PC-9 (cell line): ENCODE measurements around the gene OXSR1. TPM values are rescaled to one million over a fixed set of nuclear protein-coding genes. Genes with fewer than 3 reads are reported as not detected.
"Not testable (repeated sequence)": the region's sequence is repeated elsewhere in the genome, so short reads cannot be mapped to it uniquely, and the experiment has no call there.

ENCODE experiments used
- BruUV-seq: library from RNA; stranded (reverse); fragments of 400-500 nt; replicated peaks from 2 replicates; lab custom pipeline; 2021; lab: Mats Ljungman, UMichigan
- CTCF ChIA-PET: fragments of 300-600 bp; sonication (Branson Sonifier 250); formaldehyde crosslinking; loops from one replicate; lab custom pipeline; 2022; ENCODE audit warnings: antibody characterized with exemption; lab: Charles Lee
- POLR2A ChIA-PET: fragments of 300-600 bp; sonication (Branson Sonifier 250); formaldehyde crosslinking; loops from one replicate; lab custom pipeline; 2022; ENCODE audit warnings: antibody characterized with exemption; ENCODE audit not compliant: unreplicated experiment; lab: Charles Lee
- DNase-seq, 2 experiments: peaks; one replicate each; pipeline versions ENCODE4 v3.0.0 to v3.0.0-alpha.2; 2015 to 2022; ENCODE audit warnings: mixed read lengths in 1 of 2
- H2AFZ ChIP-seq: fragments of 200-600 bp; sonication (generic); 2 replicates; pipeline ENCODE4 v1.8.1; 2017; ENCODE audit warnings: antibody characterized with exemption
- H3F3A ChIP-seq: fragments of 200-600 bp; sonication (generic); 2 replicates; pipeline ENCODE4 v1.8.1; 2017; ENCODE audit warnings: antibody characterized with exemption, mild to moderate bottlenecking, low read depth; ENCODE audit not compliant: insufficient read depth
- H3K27ac ChIP-seq: fragments of 200-600 bp; sonication (generic); 2 replicates; pipeline ENCODE4 v1.6.1; 2016; ENCODE audit warnings: mixed run types
- H3K27me3 ChIP-seq: fragments of 200-600 bp; sonication (generic); 2 replicates; pipeline ENCODE4 v1.6.1; 2016; ENCODE audit warnings: low read depth, mixed run types; ENCODE audit not compliant: insufficient read depth
- H3K36me3 ChIP-seq: fragments of 200-600 bp; sonication (generic); 2 replicates; pipeline ENCODE4 v1.6.1; 2016; ENCODE audit warnings: low read depth, mixed run types
- H3K4me1 ChIP-seq: fragments of 200-600 bp; sonication (generic); replicated peaks from 2 replicates; pipeline ENCODE4 v1.6.1; 2016; ENCODE audit warnings: mixed run types; ENCODE audit not compliant: insufficient read depth
- H3K4me2 ChIP-seq: fragments of 200-600 bp; sonication (generic); 2 replicates; pipeline ENCODE4 v1.6.1; 2017; ENCODE audit warnings: mixed run types
- H3K4me3 ChIP-seq: fragments of 200-600 bp; sonication (generic); 2 replicates; pipeline ENCODE4 v1.6.1; 2016; ENCODE audit warnings: mixed run types
- H3K79me2 ChIP-seq: fragments of 200-600 bp; sonication (generic); 2 replicates; pipeline ENCODE4 v1.6.1; 2017; ENCODE audit warnings: low read depth, mixed run types
- H3K9me2 ChIP-seq: fragments of 200-600 bp; sonication (generic); 2 replicates; pipeline ENCODE4 v1.8.1; 2017; ENCODE audit warnings: mild to moderate bottlenecking; ENCODE audit not compliant: insufficient read depth
- H3K9me3 ChIP-seq: fragments of 200-600 bp; sonication (generic); 2 replicates; pipeline ENCODE4 v1.8.1; 2016; ENCODE audit warnings: low read depth; ENCODE audit not compliant: insufficient read depth
- H4K20me1 ChIP-seq: fragments of 200-600 bp; sonication (generic); 2 replicates; pipeline ENCODE4 v1.8.1; 2017; ENCODE audit not compliant: insufficient read depth
- CTCF ChIP-seq: fragments of 200-600 bp; sonication (generic); conservative IDR thresholded peaks from 2 replicates; pipeline ENCODE4 v1.6.1; 2017; ENCODE audit warnings: mixed run types, antibody characterized with exemption, mild to moderate bottlenecking, moderate library complexity
- EZH2 ChIP-seq: fragments of 200-600 bp; sonication (generic); IDR thresholded peaks from 2 replicates; pipeline ENCODE4 v1.8.0; 2017; ENCODE audit warnings: antibody characterized with exemption, low read depth
- intact Hi-C: fragments of 100-400 bp; cut with micrococcal nuclease; formaldehyde crosslinking; loops from one replicate; pipeline ENCODE4 v1.10.0; 2022; ENCODE audit not compliant: unreplicated experiment
- total RNA-seq: library from RNA; stranded (reverse); gene quantifications from 2 replicates; pipeline ENCODE4 v1.2.3, GENCODE V29; 2021

Gene OXSR1
- total RNA-seq, 1 experiment from 2014 or later: 54.3 TPM

DNA sequence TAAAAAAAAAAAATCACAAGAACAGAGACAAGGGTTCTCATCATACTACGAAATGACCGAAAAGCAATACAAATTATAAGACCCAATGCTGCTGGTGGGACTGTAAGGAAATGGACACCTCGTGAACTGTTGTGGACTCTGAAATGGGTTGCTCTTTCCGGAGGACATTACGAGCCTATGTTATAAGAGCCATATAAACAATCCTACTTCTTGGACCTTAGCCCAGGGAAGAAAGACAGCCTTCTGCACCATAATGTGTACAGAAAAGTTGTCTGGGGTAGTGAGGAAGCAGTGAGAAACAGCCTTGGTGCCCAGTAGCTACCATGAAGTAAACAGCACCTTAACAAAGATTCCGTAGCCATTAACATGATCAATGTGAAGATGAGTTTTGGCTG, 119.4 kb downstream of the OXSR1 start:
- TF ChIP-seq CTCF (no peak), EZH2 (no peak)
- no peak overlapping the region for H3K4me2 ChIP-seq
- no TSS peak for BruUV-seq
- no peaks in the 10 kb centered on the region for H3K79me2 ChIP-seq
- no peaks in the 10 kb centered on the region for H3K9me3 ChIP-seq
- no peaks in the 10 kb centered on the region for H3K9me2 ChIP-seq
- no peaks in the 10 kb centered on the region for H3K27me3 ChIP-seq
- no peak for DNase-seq
- POLR2A ChIA-PET: no interaction called here
- CTCF ChIA-PET: no interaction called here
- H3K36me3 ChIP-seq: no peaks in the 10 kb centered on the region; the same call in 1 of the 2 replicates
- no peak overlapping the region for H2AFZ ChIP-seq
- H4K20me1 ChIP-seq: no peaks in the 10 kb centered on the region
- H3F3A ChIP-seq: no peaks in the 10 kb centered on the region
- no peaks in the 10 kb centered on the region for H3K4me1 ChIP-seq
- H3K4me3 ChIP-seq: no peak overlapping the region
- intact Hi-C loops: no loop called here
- H3K27ac ChIP-seq: no peak overlapping the region

DNA sequence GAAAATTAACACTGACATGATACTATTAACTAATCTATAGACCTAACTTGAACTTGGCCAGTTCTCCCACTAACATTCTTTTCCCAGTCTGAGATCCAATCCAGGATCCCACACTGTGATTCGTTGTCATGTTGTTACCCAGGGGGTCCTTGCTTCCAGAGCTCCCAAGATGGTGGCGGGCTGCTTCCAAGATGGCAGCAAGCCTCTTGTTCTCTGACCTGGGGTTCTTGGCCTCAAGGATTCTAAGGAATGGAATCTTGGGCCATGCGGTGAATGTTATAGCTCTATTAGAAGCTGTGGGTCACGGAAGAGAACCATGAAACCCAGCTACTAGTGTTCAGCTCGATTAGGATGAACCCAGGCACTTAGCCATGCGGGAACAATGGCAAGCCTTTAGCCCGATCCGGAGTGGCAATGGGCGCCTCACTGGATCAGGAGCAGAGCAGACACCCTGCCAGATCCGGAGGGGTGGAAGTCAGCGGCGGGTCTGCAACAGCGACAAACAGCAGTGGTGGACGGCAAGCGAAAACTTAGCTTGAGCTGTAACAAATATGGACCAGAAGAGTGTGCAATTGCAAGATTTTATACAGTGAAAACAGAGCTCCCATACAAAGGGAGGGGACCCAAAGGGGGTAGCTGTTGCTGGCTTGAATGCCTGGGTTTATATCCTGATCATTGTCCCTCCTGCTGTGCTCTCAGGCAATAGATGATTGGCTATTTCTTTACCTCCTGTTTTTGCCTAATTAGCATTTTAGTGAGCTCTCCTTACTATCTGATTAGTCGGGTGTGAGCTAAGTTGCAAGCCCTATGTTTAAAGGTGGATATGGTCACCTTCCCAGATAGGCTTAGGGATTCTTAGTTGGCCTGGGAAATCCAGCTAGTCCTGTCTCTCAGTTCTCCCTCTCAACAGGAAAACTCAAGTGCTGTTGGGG, 124.2 kb downstream of the OXSR1 start:
- H3K9me2 ChIP-seq, BruUV-seq, H3K4me3 ChIP-seq, H4K20me1 ChIP-seq, H3F3A ChIP-seq, H3K36me3 ChIP-seq, H3K79me2 ChIP-seq, H3K4me1 ChIP-seq, CTCF ChIA-PET, POLR2A ChIA-PET, H3K27me3 ChIP-seq, H3K27ac ChIP-seq, H3K9me3 ChIP-seq, H3K4me2 ChIP-seq, intact Hi-C loops, H2AFZ ChIP-seq, DNase-seq: not testable (repeated sequence)

DNA sequence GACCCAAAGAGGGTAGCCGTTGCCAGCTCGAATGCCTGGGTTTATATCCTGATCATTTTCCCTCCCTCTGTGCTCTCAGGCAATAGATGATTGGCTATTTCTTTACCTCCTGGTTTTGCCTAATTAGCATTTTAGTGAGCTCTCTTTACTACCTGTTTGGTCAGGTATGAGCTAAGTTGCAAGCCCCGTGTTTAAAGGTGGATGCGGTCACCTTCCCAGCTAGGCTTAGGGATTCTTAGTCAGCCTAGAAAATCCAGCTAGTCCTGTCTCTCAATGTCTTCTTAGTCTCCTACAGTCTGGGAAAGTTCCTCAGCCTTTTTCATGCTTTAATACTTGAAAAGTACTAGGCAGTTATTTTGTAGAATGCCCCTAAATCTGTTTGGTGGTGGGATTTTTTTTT, 131.7 kb downstream of the OXSR1 start:
- H4K20me1 ChIP-seq, H3K36me3 ChIP-seq, H3K9me3 ChIP-seq, H3K27ac ChIP-seq, CTCF ChIA-PET, H3K27me3 ChIP-seq, DNase-seq, H3K9me2 ChIP-seq, H3K79me2 ChIP-seq, H2AFZ ChIP-seq, BruUV-seq, H3K4me1 ChIP-seq, H3K4me2 ChIP-seq, H3K4me3 ChIP-seq, H3F3A ChIP-seq, intact Hi-C loops: not testable (repeated sequence)
- POLR2A ChIA-PET: interaction anchor here (0.6 kb wide), 1 partner anchor 102 kb away, joined by 7 read pairs; no protein-coding TSS in a partner anchor

DNA sequence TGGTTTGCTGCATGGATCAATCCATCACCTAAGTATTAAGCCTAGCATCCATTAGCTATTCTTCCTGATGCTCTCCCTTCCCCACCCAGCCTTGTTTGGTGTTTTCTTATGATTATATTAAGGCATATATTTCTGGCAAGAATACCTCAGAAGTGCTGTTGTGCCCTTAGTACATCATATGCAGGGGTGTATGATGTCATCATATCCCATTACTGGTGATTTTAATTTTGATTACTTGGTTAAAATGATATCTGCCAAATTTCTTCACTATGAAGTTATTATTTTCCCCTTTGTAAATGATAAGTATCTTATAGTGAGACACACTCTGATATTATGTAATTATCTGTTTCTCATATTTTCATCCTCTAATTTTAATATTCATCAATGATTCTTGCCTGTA, 132.2 kb downstream of the OXSR1 start:
- BruUV-seq: no TSS peak
- Histone ChIP-seq H3K9me2 (no peaks in the 10 kb centered on the region), H3K27me3 (no peaks in the 10 kb centered on the region), H3K36me3 (no peaks in the 10 kb centered on the region), H3K4me1 (no peaks in the 10 kb centered on the region), H2AFZ (no peak overlapping the region), H4K20me1 (no peaks in the 10 kb centered on the region), H3K9me3 (no peaks in the 10 kb centered on the region), H3K4me3 (no peak overlapping the region), H3K79me2 (no peaks in the 10 kb centered on the region), H3K4me2 (no peak overlapping the region), H3F3A (no peaks in the 10 kb centered on the region), H3K27ac (no peak overlapping the region)
- TF ChIP-seq EZH2: no peak
- TF ChIP-seq CTCF: no peak
- intact Hi-C loops: no loop called here
- CTCF ChIA-PET: interaction anchor here (0.5 to 0.7 kb wide), 2 partner anchors 201 to 323 kb away, joined by 4 read pairs; no protein-coding TSS in a partner anchor
- POLR2A ChIA-PET: no interaction called here
- no peak for DNase-seq
